GM12872 (cell line): ENCODE results near the gene F7.

Experiments
- TF ChIP-seq, protein P1 (sequence below): IDR thresholded peaks from 3 replicates; pipeline ENCODE4 v1.5.1; 2011; ENCODE audit warnings: low read depth, mild to moderate bottlenecking, low read length, moderate library complexity; ENCODE audit not compliant: insufficient read depth

F7 gene

DNA sequence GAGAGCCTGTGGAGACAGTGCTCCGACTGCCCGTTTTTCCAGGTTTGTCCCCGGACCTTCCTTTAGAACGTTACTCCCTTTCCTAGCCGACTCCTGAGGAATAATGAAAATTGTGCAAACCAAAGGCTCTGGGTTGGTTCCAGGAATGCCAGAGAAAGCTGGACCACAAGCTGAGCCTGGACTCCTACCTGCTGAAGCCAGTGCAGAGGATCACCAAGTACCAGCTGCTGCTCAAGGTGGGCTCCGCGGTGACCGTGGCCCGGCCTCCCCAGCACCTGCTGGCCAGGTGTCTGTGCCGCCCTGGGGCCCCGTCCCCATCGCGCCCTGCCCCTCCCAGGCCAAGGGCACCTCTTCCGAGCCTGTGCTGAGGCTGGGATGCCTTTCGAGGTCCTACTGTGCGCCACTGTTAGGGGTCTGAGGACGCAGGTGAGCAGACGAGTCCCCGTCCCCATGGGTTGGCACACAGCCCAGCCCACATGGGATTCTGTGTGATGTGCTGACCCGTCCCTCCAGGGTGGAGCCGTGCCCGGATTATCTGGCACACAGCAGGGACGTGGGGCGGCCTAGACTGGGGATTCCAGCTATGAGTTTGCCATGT lies 20.5 kb upstream of the F7 start:
- TF ChIP-seq, protein P1, sequence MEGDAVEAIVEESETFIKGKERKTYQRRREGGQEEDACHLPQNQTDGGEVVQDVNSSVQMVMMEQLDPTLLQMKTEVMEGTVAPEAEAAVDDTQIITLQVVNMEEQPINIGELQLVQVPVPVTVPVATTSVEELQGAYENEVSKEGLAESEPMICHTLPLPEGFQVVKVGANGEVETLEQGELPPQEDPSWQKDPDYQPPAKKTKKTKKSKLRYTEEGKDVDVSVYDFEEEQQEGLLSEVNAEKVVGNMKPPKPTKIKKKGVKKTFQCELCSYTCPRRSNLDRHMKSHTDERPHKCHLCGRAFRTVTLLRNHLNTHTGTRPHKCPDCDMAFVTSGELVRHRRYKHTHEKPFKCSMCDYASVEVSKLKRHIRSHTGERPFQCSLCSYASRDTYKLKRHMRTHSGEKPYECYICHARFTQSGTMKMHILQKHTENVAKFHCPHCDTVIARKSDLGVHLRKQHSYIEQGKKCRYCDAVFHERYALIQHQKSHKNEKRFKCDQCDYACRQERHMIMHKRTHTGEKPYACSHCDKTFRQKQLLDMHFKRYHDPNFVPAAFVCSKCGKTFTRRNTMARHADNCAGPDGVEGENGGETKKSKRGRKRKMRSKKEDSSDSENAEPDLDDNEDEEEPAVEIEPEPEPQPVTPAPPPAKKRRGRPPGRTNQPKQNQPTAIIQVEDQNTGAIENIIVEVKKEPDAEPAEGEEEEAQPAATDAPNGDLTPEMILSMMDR = no peak

DNA sequence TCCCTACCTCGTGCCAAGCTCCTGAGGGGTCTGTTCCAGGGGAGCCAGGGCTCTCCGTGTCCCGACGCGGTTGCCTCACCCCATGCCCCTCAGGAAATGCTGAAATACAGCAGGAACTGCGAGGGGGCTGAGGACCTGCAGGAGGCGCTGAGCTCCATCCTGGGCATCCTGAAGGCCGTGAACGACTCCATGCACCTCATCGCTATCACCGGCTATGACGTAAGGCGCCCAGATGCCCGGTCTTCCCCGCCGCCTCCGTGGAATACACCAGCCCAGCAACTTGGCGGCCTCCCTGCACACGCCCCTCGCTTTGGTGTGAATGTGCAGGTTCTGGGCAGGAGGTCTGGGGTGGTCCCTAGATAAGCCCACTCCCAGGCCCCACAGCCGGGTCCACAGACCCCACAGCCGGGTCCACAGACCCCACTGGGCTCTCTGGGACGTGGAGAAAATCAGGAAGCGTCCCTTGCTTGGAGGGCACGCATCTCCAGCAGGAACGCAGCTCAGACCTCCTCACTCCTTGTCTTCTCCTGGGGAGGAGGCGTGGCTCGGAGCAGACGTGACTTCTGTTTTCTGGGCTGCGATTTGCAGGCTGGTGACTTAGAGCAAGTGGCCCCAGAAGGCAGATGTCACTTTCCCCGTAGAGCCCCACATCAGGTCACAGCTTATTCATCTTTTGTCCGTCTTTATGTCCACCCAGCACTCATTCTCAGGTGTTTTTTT lies 19.4 kb upstream of the F7 start:
- TF ChIP-seq, protein P1 = no peak

DNA sequence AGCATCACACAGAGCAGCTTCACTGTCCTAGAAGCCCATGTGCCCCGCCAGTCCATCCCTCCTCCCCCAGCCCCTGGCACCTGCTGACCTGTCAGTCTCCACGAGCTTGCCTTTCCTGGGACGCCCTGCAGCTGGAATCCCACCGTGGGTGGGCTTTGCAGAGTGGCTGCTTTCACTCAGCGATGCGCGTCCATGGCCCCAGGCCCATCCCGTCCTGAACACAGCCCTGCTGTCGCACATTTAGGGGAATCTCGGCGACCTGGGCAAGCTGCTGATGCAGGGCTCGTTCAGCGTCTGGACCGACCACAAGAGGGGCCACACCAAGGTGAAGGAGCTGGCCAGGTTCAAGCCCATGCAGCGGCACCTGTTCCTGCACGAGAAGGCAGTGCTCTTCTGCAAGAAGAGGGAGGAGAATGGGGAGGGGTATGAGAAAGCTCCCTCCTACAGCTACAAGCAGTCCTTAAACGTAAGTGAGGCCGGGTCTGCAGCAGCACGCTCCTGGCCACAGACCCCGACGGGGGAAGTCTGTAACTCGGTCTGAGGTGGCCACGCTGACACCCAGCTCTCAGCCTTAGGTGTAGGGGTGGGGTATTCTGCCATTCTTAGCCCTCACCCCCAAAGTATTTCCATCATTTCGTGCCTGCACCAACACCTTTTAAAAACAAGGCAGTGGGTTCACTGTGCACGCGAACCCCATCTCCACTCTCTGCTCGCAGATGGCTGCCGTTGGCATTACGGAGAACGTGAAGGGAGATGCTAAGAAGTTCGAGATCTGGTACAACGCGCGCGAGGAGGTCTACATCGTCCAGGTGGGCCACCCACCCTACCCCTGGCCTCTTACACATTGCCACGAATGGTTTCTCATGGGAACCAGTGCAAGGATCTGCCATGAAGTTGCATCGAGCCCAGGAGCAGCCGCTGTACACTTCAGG lies 18.3 kb upstream of the F7 start:
- TF ChIP-seq, protein P1 = no peak

DNA sequence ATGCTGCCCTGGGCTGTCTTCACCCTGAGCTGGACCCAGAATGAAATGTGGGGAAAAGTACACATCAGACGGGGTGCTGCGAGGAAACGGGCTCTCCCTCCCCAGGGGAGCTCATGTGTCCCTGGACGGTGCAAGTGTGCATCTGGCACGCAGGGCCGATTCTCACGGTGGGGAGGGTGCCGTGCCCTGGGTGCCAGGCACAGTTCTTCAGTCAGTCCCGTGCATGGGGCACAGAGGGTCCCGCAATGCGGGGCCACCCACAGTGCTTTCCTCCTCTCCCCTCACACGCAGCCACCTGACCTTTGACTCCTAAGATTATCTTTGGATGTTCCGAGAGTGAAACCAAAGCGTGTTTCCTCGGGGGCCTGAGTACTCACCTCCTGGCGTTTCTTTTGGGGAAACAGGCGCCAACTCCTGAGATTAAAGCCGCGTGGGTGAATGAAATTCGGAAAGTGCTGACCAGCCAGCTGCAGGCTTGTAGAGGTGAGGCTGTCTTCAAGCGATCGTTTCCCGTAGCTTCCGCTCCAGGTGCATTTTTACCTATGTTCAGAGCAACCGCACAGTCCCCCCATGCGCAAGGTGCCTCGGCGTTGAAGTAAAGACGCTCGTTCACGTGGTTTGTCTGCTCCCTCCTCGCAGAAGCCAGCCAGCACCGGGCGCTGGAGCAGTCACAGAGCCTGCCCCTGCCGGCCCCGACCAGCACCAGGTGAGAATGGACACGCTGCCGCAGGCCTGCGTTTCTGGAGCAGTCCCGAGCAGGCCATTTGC lies 17.5 kb upstream of the F7 start:
- TF ChIP-seq, protein P1 = no peak

DNA sequence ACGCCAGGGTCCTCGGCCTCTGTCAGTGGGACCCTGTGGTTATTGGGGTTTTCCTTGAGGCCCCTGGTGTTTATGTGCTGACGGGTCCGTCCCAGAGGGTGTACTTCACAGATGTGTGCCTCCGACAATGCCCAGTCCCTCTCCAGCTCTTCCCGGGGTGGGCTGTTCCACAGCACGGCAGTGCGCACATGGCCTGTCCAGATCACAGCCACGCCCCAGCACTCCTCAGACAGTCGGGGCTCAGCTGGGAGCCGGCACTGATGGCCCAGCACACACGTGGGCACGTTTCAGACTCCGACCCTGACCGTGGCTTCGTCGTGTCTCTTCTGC lies 16.9 kb upstream of the F7 start:
- TF ChIP-seq, protein P1 = no peak

DNA sequence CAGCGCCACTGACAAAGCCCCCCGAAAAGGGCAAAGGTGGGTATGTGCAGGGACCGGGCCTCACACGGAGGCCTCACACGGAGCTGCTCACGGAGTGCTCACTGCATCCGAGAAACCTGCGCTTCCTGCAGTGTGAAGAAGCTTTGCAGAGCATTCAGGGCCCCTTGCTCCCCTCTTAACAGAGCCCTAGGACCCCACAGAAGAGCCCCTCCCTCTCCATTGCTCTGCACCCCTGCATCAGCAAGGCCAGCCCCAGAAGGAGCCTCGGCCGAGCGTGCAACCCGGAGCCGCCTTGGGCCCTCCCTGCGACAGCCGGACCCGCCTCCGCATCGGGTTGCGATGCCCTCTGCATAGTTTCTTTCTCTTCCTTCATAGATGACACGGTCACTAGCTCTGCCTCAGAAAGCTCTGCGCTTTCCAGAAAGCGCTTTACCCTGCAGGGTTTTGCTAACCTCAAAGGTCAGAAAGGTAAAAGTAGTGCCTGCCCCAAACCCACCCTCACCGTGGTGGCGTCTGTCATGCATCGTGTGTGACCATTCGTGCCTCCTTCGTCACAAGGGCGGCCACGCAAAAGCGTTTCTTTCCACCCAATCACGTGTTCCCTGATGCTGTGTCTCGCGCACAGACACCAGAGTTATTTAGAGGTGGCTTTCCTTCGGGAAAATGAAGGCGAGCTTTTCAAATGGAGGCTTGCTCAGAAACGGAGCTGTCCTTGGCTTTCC lies 15.7 kb upstream of the F7 start:
- TF ChIP-seq, protein P1 = no peak
